OCI-LY1 (cell line): ENCODE data around the gene CLK1.

Source experiments
- H2AFZ ChIP-seq: fragments of 200-600 bp; sonication (generic), shearing (Covaris generic); 2 replicates; pipeline ENCODE4 v1.6.0; 2014; ENCODE audit warnings: antibody characterized with exemption, mild to moderate bottlenecking, low read length
- H3F3A ChIP-seq: fragments of 200-600 bp; sonication (generic), shearing (Covaris generic); 2 replicates; pipeline ENCODE4 v1.6.0; 2014; ENCODE audit warnings: mild to moderate bottlenecking, antibody characterized with exemption, low read length, moderate library complexity; ENCODE audit not compliant: insufficient read depth
- H3K27ac ChIP-seq: fragments of 200-600 bp; sonication (generic); 2 replicates; pipeline ENCODE4 v1.5.1; 2014; ENCODE audit warnings: low read length, mixed run types, mild to moderate bottlenecking, low read depth; ENCODE audit not compliant: poor library complexity, severe bottlenecking
- H3K27me3 ChIP-seq: fragments of 200-600 bp; sonication (generic); 2 replicates; pipeline ENCODE4 v1.6.0; 2014; ENCODE audit warnings: antibody characterized with exemption, mild to moderate bottlenecking, low read length, moderate library complexity; ENCODE audit not compliant: insufficient read depth
- H3K36me3 ChIP-seq: fragments of 200-600 bp; sonication (generic); 2 replicates; pipeline ENCODE4 v1.6.1; 2014; ENCODE audit warnings: mild to moderate bottlenecking, antibody characterized with exemption, low read length, moderate library complexity, mixed read lengths; ENCODE audit not compliant: insufficient read depth
- H3K4me1 ChIP-seq: fragments of 200-600 bp; sonication (generic); 2 replicates; pipeline ENCODE4 v1.5.1; 2014; ENCODE audit warnings: mild to moderate bottlenecking, low read length, moderate library complexity; ENCODE audit not compliant: insufficient read depth, severe bottlenecking
- H3K4me2 ChIP-seq: fragments of 200-600 bp; sonication (generic), shearing (Covaris generic); 2 replicates; pipeline ENCODE4 v1.6.1; 2014; ENCODE audit warnings: low read length
- H3K4me3 ChIP-seq: fragments of 200-600 bp; sonication (generic); 2 replicates; pipeline ENCODE4 v1.5.1; 2014; ENCODE audit warnings: low read length, low read depth, mild to moderate bottlenecking, mixed read lengths; ENCODE audit not compliant: poor library complexity, severe bottlenecking
- H3K79me2 ChIP-seq: fragments of 200-600 bp; shearing (Covaris generic); 2 replicates; pipeline ENCODE4 v1.6.1; 2016; ENCODE audit warnings: mixed run types, low read length, mixed read lengths; ENCODE audit not compliant: insufficient read depth
- H3K9ac ChIP-seq: fragments of 200-600 bp; sonication (generic), shearing (Covaris generic); 2 replicates; pipeline ENCODE4 v1.6.1; 2014; ENCODE audit warnings: mild to moderate bottlenecking, low read length, mixed read lengths
- H3K9me2 ChIP-seq: fragments of 200-600 bp; sonication (generic), shearing (Covaris generic); 2 replicates; pipeline ENCODE4 v1.6.1; 2014; ENCODE audit warnings: low read depth, mild to moderate bottlenecking, low read length, mixed read lengths
- H3K9me3 ChIP-seq: fragments of 200-600 bp; shearing (Covaris generic); 2 replicates; pipeline ENCODE4 v1.6.1; 2014; ENCODE audit warnings: low read length, mixed read lengths
- H4K20me1 ChIP-seq: fragments of 200-600 bp; sonication (generic), shearing (Covaris generic); 2 replicates; pipeline ENCODE4 v1.6.0; 2016; ENCODE audit warnings: mild to moderate bottlenecking, low read length; ENCODE audit not compliant: insufficient read depth
- CTCF ChIP-seq: fragments of 200-600 bp; sonication (generic), shearing (Covaris generic); IDR thresholded peaks from 2 replicates; pipeline ENCODE4 v1.5.1; 2017; ENCODE audit warnings: mild to moderate bottlenecking, antibody characterized with exemption, low read length, moderate library complexity, mixed read lengths
- EZH2 ChIP-seq: fragments of 200-600 bp; sonication (generic), shearing (Covaris generic); IDR thresholded peaks from 2 replicates; pipeline ENCODE4 v1.8.0; 2017; ENCODE audit warnings: borderline replicate concordance, mixed run types, mild to moderate bottlenecking, antibody characterized with exemption, low read length, moderate library complexity, mixed read lengths

The CLK1 gene

GRCh38 chr2:200877443-200877842 lies 13.0 kb upstream of the CLK1 start:
- Histone ChIP-seq H3K4me2 (no peak overlapping the region), H3K36me3 (peaks cover 92% of the 10 kb centered on the region), H4K20me1 (no peaks in the 10 kb centered on the region), H3K9me3 (no peaks in the 10 kb centered on the region), H3K79me2 (no peaks in the 10 kb centered on the region), H3K9me2 (no peaks in the 10 kb centered on the region), H3K27ac (no peak overlapping the region), H3K27me3 (no peaks in the 10 kb centered on the region), H3K4me1 (no peaks in the 10 kb centered on the region), H3K4me3 (no peak overlapping the region), H3K9ac (no peak overlapping the region), H3F3A (no peaks in the 10 kb centered on the region; the same call in 1 of the 2 replicates), H2AFZ (no peak overlapping the region)
- TF ChIP-seq CTCF (no peak), EZH2 (no peak)

GRCh38 chr2:200873560-200873959 lies 9.1 kb upstream of the CLK1 start:
- Histone ChIP-seq H4K20me1 (no peaks in the 10 kb centered on the region), H3K4me2 (no peak overlapping the region), H3K27ac (no peak overlapping the region), H2AFZ (no peak overlapping the region), H3K79me2 (no peaks in the 10 kb centered on the region), H3K27me3 (no peaks in the 10 kb centered on the region), H3K9ac (no peak overlapping the region), H3K9me3 (no peaks in the 10 kb centered on the region), H3K9me2 (no peaks in the 10 kb centered on the region), H3K4me3 (no peak overlapping the region), H3K36me3 (peaks cover 70% of the 10 kb centered on the region), H3F3A (no peaks in the 10 kb centered on the region; the same call in 1 of the 2 replicates), H3K4me1 (no peaks in the 10 kb centered on the region)
- TF ChIP-seq CTCF (no peak), EZH2 (no peak)

GRCh38 chr2:200871151-200871550 lies 6.7 kb upstream of the CLK1 start:
- Histone ChIP-seq H4K20me1 (no peaks in the 10 kb centered on the region), H3K9me3 (no peaks in the 10 kb centered on the region), H3K9me2 (no peaks in the 10 kb centered on the region), H3F3A (no peaks in the 10 kb centered on the region), H3K79me2 (no peaks in the 10 kb centered on the region), H3K4me1 (no peaks in the 10 kb centered on the region), H2AFZ (no peak overlapping the region), H3K4me2 (no peak overlapping the region), H3K9ac (no peak overlapping the region), H3K36me3 (peaks cover 54% of the 10 kb centered on the region), H3K27ac (no peak overlapping the region), H3K4me3 (no peak overlapping the region), H3K27me3 (no peaks in the 10 kb centered on the region)
- TF ChIP-seq CTCF (no peak), EZH2 (no peak)
